ENCODE results near the gene CPT1B. TPM values are rescaled to one million over a fixed set of nuclear protein-coding genes. Genes with fewer than 3 reads are reported as not detected.

CPT1B gene
- total and polyA plus RNA-seq, 4 experiments from 2014 or later = 2.3 to 70.0 (median 68.0) TPM; not detected in 1

GRCh38 chr22:50562523-50563412 lies 15.5 kb downstream of the CPT1B start, which contains the start of gene SYCE3:
SYCE3 (minus strand) TSS chr22:50562919; CDS start chr22:50556405, 6,514 bp downstream.
- ChIA-PET CTCF (ENCODE audit: partially characterized antibody) (interaction anchor here (0.6 to 4.5 kb wide), 26 partner anchors 10 to 221 kb away, joined by 3 to 33 read pairs (median 5); partner anchors contain the start of genes CHKB, KLHDC7B, LMF2 and NCAPH2), POLR2A (ENCODE audit: partially characterized antibody) (interaction anchor here (0.6 to 4.8 kb wide), 19 partner anchors 10 to 319 kb away, joined by 3 to 65 read pairs (median 7); partner anchors contain the start of genes CHKB, CPT1B, HDAC10 and KLHDC7B)
- H3K36me3 ChIP-seq (ENCODE audit: insufficient read depth, low read length) = no peaks in the 10 kb centered on the region
- H3K4me1 ChIP-seq (ENCODE audit: insufficient read depth, low read length) = peaks cover 8% of the 10 kb centered on the region
- peak within 1 kb of the TSS; percentile 92 to 97 (median 95) for H3K4me3 Mint-ChIP-seq
- peaks cover 13 to 25% (median 20%) of the 10 kb centered on the region in 4 donors for H3K4me1 Mint-ChIP-seq
- peaks cover 0 to 2% of the 10 kb centered on the region in 2 donors for H3K27me3 Mint-ChIP-seq
- peak within 1 kb of the TSS; percentile 78 to 96 (median 91) for H3K27ac Mint-ChIP-seq
- peak within 1 kb of the TSS; percentile 55 for H3K27ac ChIP-seq (ENCODE audit: low read depth, low read length)
- H3K4me3 ChIP-seq (ENCODE audit: low read length in 2 of 2) = peak within 1 kb of the TSS; percentile 62 to 78
- DNase-seq = peak; percentile 94 to 97 (median 95)
- peaks cover 0 to 1% of the 10 kb centered on the region in 2 donors for H3K36me3 Mint-ChIP-seq
- H3K9me3 Mint-ChIP-seq = no peaks in the 10 kb centered on the region
- H3K9me3 ChIP-seq (ENCODE audit: control insufficient read depth in 1 of 2, low read length in 2 of 2) = no peaks in the 10 kb centered on the region
- H3K27me3 ChIP-seq (ENCODE audit: insufficient read depth, low read length) = no peaks in the 10 kb centered on the region
- intact Hi-C loops (cut with micrococcal nuclease) = loop anchor here (1.0 to 2.0 kb wide), 6 partner anchors 18 to 318 kb away; partner anchors contain the start of genes CHKB, KLHDC7B, NCAPH2 and SCO2

GRCh38 chr22:50561401-50562358 lies 16.5 kb downstream of the CPT1B start:
- H3K27me3 ChIP-seq (ENCODE audit: insufficient read depth, low read length) = no peaks in the 10 kb centered on the region
- no peak overlapping the region for H3K4me3 ChIP-seq (ENCODE audit: low read length in 2 of 2)
- H3K27ac Mint-ChIP-seq = peak overlapping the region; percentile 9 to 69 (median 60)
- H3K9me3 Mint-ChIP-seq = no peaks in the 10 kb centered on the region
- H3K4me1 ChIP-seq (ENCODE audit: insufficient read depth, low read length) = peaks cover 8% of the 10 kb centered on the region
- H3K4me1 Mint-ChIP-seq = peaks cover 13 to 25% (median 20%) of the 10 kb centered on the region in 4 donors
- ChIA-PET POLR2A (ENCODE audit: partially characterized antibody) (interaction anchor here (0.7 to 1.8 kb wide), 2 partner anchors 13 to 36 kb away, joined by 3 to 5 read pairs; no protein-coding TSS in a partner anchor), CTCF (ENCODE audit: partially characterized antibody) (interaction anchor here (1.8 to 2.0 kb wide), 2 partner anchors 17 to 54 kb away, joined by 5 read pairs; partner anchors contain the start of genes KLHDC7B, LMF2 and NCAPH2)
- intact Hi-C loops (cut with micrococcal nuclease) = loop anchor here (1.0 to 2.0 kb wide), 5 partner anchors 17 to 59 kb away; partner anchors contain the start of genes CHKB, KLHDC7B, NCAPH2 and SCO2
- no peaks in the 10 kb centered on the region for H3K9me3 ChIP-seq (ENCODE audit: control insufficient read depth in 1 of 2, low read length in 2 of 2)
- no peak overlapping the region for H3K27ac ChIP-seq (ENCODE audit: low read depth, low read length)
- H3K36me3 Mint-ChIP-seq = peaks cover 0 to 1% of the 10 kb centered on the region in 2 donors
- peaks cover 0 to 2% of the 10 kb centered on the region in 2 donors for H3K27me3 Mint-ChIP-seq
- no peak for DNase-seq
- H3K36me3 ChIP-seq (ENCODE audit: insufficient read depth, low read length) = no peaks in the 10 kb centered on the region
- peak overlapping the region in 7 of 8 donors; percentile 43 to 87 (median 66) for H3K4me3 Mint-ChIP-seq

GRCh38 chr22:50560034-50560433 lies 18.2 kb downstream of the CPT1B start:
- Histone ChIP-seq H3K9me3 (ENCODE audit: control insufficient read depth in 1 of 2, low read length in 2 of 2) (no peaks in the 10 kb centered on the region), H3K4me3 (ENCODE audit: low read length in 2 of 2) (no peak overlapping the region), H3K27ac (ENCODE audit: low read depth, low read length) (no peak overlapping the region), H3K36me3 (ENCODE audit: insufficient read depth, low read length) (no peaks in the 10 kb centered on the region), H3K4me1 (ENCODE audit: insufficient read depth, low read length) (peaks cover 8% of the 10 kb centered on the region), H3K27me3 (ENCODE audit: insufficient read depth, low read length) (no peaks in the 10 kb centered on the region)
- peak overlapping the region in 1 of 8 donors; percentile 41 for H3K4me3 Mint-ChIP-seq
- peaks cover 0 to 1% of the 10 kb centered on the region in 2 donors for H3K36me3 Mint-ChIP-seq
- ChIA-PET CTCF (ENCODE audit: partially characterized antibody) (interaction anchor here (1.5 to 3.2 kb wide), 3 partner anchors 12 to 22 kb away, joined by 3 to 11 read pairs (median 5); partner anchors contain the start of genes CHKB and KLHDC7B), POLR2A (ENCODE audit: partially characterized antibody) (interaction anchor here (0.6 to 1.8 kb wide), 2 partner anchors 11 to 34 kb away, joined by 3 to 5 read pairs; no protein-coding TSS in a partner anchor)
- H3K27me3 Mint-ChIP-seq = peaks cover 0 to 2% of the 10 kb centered on the region in 2 donors
- H3K4me1 Mint-ChIP-seq = peaks cover 13 to 25% (median 20%) of the 10 kb centered on the region in 4 donors
- no peak for DNase-seq
- no peak overlapping the region for H3K27ac Mint-ChIP-seq
- intact Hi-C loops (cut with micrococcal nuclease) = no loop called here
- H3K9me3 Mint-ChIP-seq = no peaks in the 10 kb centered on the region

- H3K36me3 ChIP-seq (ENCODE audit: insufficient read depth, low read length) = no peaks in the 10 kb centered on the region
- DNase-seq = no peak
- H3K4me1 ChIP-seq (ENCODE audit: insufficient read depth, low read length) = no peaks in the 10 kb centered on the region
- H3K9me3 ChIP-seq (ENCODE audit: control insufficient read depth in 1 of 2, low read length in 2 of 2) = no peaks in the 10 kb centered on the region
- no peak overlapping the region for H3K27ac Mint-ChIP-seq
- no peaks in the 10 kb centered on the region for H3K27me3 ChIP-seq (ENCODE audit: insufficient read depth, low read length)
- H3K4me3 ChIP-seq (ENCODE audit: low read length in 2 of 2) = no peak overlapping the region
- no peak overlapping the region for H3K4me3 Mint-ChIP-seq
- H3K4me1 Mint-ChIP-seq = peaks cover 5 to 11% (median 10%) of the 10 kb centered on the region in 4 donors
- ChIA-PET CTCF (ENCODE audit: partially characterized antibody) (interaction anchor here (1.2 to 2.2 kb wide), 2 partner anchors 9 to 31 kb away, joined by 5 to 7 read pairs; partner anchors contain the start of gene SCO2), POLR2A (ENCODE audit: partially characterized antibody) (interaction anchor here (1.3 to 2.2 kb wide), 5 partner anchors 8 to 31 kb away, joined by 3 to 10 read pairs (median 6); partner anchors contain the start of genes CHKB, CPT1B and SCO2)
- no peaks in the 10 kb centered on the region for H3K36me3 Mint-ChIP-seq
- intact Hi-C loops (cut with micrococcal nuclease) = no loop called here
- no peaks in the 10 kb centered on the region for H3K9me3 Mint-ChIP-seq
- no peaks in the 10 kb centered on the region for H3K27me3 Mint-ChIP-seq
- no peak overlapping the region for H3K27ac ChIP-seq (ENCODE audit: low read depth, low read length)
Observed at GRCh38 chr22:50556703-50557102, 21.5 kb downstream of the CPT1B start.

- Histone ChIP-seq H3K4me3 (ENCODE audit: low read length in 2 of 2) (no peak overlapping the region), H3K27me3 (ENCODE audit: insufficient read depth, low read length) (no peaks in the 10 kb centered on the region), H3K4me1 (ENCODE audit: insufficient read depth, low read length) (peaks cover 21% of the 10 kb centered on the region), H3K36me3 (ENCODE audit: insufficient read depth, low read length) (no peaks in the 10 kb centered on the region), H3K9me3 (ENCODE audit: control insufficient read depth in 1 of 2, low read length in 2 of 2) (no peaks in the 10 kb centered on the region), H3K27ac (ENCODE audit: low read depth, low read length) (no peak overlapping the region)
- no peaks in the 10 kb centered on the region for H3K36me3 Mint-ChIP-seq
- intact Hi-C loops (cut with micrococcal nuclease) = no loop called here
- H3K4me1 Mint-ChIP-seq = peaks cover 10 to 18% (median 14%) of the 10 kb centered on the region in 4 donors
- H3K9me3 Mint-ChIP-seq = no peaks in the 10 kb centered on the region
- no peak overlapping the region for H3K4me3 Mint-ChIP-seq
- no peaks in the 10 kb centered on the region for H3K27me3 Mint-ChIP-seq
- H3K27ac Mint-ChIP-seq = no peak overlapping the region
- POLR2A ChIA-PET (ENCODE audit: partially characterized antibody) = interaction anchor here (6.8 kb wide), 1 partner anchor 26 kb away, joined by 151 read pairs; the partner anchor contains the start of genes SCO2 and TYMP
- CTCF ChIA-PET (ENCODE audit: partially characterized antibody) = interaction anchor here (1.0 to 1.4 kb wide), 2 partner anchors 10 to 301 kb away, joined by 3 to 6 read pairs; partner anchors contain the start of gene SYCE3
- DNase-seq = no peak
Observed at GRCh38 chr22:50553310-50553709, 24.9 kb downstream of the CPT1B start.

DNA sequence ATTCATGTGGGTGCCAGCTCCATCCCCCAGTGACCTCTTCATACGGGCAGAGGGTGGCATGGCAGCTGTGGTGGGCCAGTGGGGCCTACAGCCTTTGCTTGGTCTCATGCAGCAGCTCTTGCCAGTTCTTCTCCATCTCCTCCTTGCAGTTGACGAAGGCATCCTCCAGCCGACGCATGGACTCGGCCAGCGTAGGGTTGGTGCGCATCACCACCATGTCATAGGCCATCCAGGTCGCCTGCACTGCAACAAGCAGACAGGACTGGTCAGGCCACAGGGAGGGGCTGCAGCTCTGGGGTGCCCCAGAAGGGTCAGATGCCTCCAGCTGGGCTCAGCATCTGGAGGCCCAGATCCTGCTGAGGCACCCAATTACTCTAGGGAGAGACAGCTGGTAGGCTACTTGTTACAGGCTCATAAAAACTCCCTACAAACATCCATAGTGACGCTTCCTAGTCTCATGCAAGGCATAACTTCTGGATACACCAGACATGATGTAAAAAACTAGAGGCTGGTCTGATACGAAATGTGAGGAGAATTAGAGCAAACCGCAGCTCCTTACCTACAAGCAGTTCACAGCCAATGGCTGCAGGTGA lies 27.0 kb downstream of the CPT1B start:
- peaks cover 27% of the 10 kb centered on the region for H3K4me1 ChIP-seq (ENCODE audit: insufficient read depth, low read length)
- no peaks in the 10 kb centered on the region for H3K9me3 ChIP-seq (ENCODE audit: control insufficient read depth in 1 of 2, low read length in 2 of 2)
- Mint-ChIP-seq H3K27ac (peak overlapping the region in 3 of 7 donors; percentile 12 to 48 (median 32)), H3K36me3 (no peaks in the 10 kb centered on the region), H3K4me3 (peak overlapping the region in 5 of 8 donors; percentile 28 to 76 (median 40)), H3K27me3 (no peaks in the 10 kb centered on the region), H3K4me1 (peaks cover 12 to 26% (median 18%) of the 10 kb centered on the region in 4 donors), H3K9me3 (no peaks in the 10 kb centered on the region)
- intact Hi-C loops (cut with micrococcal nuclease) = no loop called here
- DNase-seq = no peak
- ChIA-PET POLR2A (ENCODE audit: partially characterized antibody) (interaction anchor here (1.1 to 6.8 kb wide), 6 partner anchors 12 to 69 kb away, joined by 7 to 151 read pairs (median 12); partner anchors contain the start of genes CHKB, SCO2, SYCE3 and TYMP), CTCF (ENCODE audit: partially characterized antibody) (interaction anchor here (1.0 to 4.8 kb wide), 7 partner anchors 12 to 69 kb away, joined by 3 to 32 read pairs (median 5); partner anchors contain the start of genes SCO2 and SYCE3)
- no peaks in the 10 kb centered on the region for H3K36me3 ChIP-seq (ENCODE audit: insufficient read depth, low read length)
- H3K4me3 ChIP-seq (ENCODE audit: low read length in 2 of 2) = no peak overlapping the region
- no peaks in the 10 kb centered on the region for H3K27me3 ChIP-seq (ENCODE audit: insufficient read depth, low read length)
- H3K27ac ChIP-seq (ENCODE audit: low read depth, low read length) = no peak overlapping the region

Measured in CD4-positive, alpha-beta memory T cell (primary cell).